ENCODE results near the gene ARHGAP33.

DNA sequence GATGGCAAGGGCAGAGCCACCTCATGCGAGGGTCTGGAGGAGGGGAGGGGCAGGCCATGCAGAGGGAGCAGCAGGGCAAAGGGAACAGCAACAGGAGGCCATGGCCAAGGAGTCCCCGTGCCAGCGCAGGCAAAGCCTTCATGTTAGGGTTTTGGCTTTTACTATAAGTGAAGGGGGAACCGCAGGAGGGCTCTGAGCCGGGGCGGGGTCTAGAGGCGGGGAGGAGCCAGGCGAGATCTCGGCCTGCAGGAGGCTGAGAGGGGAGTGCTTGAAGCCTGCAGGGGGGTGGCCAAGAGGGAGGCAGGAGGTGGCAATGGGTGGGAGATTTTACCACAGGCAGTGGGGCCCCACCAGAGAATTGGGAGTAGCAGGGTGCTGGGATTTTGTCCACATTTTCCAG, 6.3 kb downstream of the ARHGAP33 start:
- TF ChIP-seq, protein P1, sequence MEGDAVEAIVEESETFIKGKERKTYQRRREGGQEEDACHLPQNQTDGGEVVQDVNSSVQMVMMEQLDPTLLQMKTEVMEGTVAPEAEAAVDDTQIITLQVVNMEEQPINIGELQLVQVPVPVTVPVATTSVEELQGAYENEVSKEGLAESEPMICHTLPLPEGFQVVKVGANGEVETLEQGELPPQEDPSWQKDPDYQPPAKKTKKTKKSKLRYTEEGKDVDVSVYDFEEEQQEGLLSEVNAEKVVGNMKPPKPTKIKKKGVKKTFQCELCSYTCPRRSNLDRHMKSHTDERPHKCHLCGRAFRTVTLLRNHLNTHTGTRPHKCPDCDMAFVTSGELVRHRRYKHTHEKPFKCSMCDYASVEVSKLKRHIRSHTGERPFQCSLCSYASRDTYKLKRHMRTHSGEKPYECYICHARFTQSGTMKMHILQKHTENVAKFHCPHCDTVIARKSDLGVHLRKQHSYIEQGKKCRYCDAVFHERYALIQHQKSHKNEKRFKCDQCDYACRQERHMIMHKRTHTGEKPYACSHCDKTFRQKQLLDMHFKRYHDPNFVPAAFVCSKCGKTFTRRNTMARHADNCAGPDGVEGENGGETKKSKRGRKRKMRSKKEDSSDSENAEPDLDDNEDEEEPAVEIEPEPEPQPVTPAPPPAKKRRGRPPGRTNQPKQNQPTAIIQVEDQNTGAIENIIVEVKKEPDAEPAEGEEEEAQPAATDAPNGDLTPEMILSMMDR (IDR thresholded peaks at IDR 0.05; ENCODE audit: extremely low read depth in 1 of 2, insufficient read depth in 1 of 2, low read depth in 1 of 2, low read length in 2 of 2) = no peak
- no peak for TF ChIP-seq POLR2AphosphoS5 (IDR thresholded peaks at IDR 0.05; ENCODE audit: insufficient read depth, low read depth, low read length)
- TF ChIP-seq EZH2 (IDR thresholded peaks at IDR 0.05; ENCODE audit: borderline replicate concordance, low read depth, low read length, severe bottlenecking) = no peak
- TF ChIP-seq POLR2A (IDR thresholded peaks at IDR 0.05; ENCODE audit: low read depth, low read length) = no peak
- TF ChIP-seq, protein P2, sequence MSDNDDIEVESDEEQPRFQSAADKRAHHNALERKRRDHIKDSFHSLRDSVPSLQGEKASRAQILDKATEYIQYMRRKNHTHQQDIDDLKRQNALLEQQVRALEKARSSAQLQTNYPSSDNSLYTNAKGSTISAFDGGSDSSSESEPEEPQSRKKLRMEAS (IDR thresholded peaks at IDR 0.05; ENCODE audit: insufficient read depth, insufficient read length) = no peak
- no peak for TF ChIP-seq FOS (IDR thresholded peaks at IDR 0.05; ENCODE audit: borderline replicate concordance, insufficient read depth, low read length)
- TF ChIP-seq GATA2 (IDR thresholded peaks at IDR 0.05; ENCODE audit: insufficient read depth, insufficient read length, low read depth, low read length) = no peak
- no peak for TF ChIP-seq MYC (IDR thresholded peaks at IDR 0.05; ENCODE audit: low read depth, low read length)

All from endothelial cell of umbilical vein (primary cell).